Mesenchymal stem cell (in vitro differentiated cells and primary cell): ENCODE data around the gene SYNRG.

Experiments used
- DNase-seq: peaks from one replicate; pipeline ENCODE4 v3.0.0-alpha.2; 2013
- H2AFZ ChIP-seq: one replicate; pipeline ENCODE4 v1.6.1; 2013; ENCODE audit warnings: low read depth, mild to moderate bottlenecking, control low read depth, inconsistent platforms, low read length, moderate library complexity
- H2AK5ac ChIP-seq: 2 replicates; pipeline ENCODE4 v1.6.1; 2013; ENCODE audit warnings: low read length, moderate library complexity, mild to moderate bottlenecking, inconsistent platforms; ENCODE audit not compliant: severe bottlenecking
- H2BK120ac ChIP-seq: one replicate; pipeline ENCODE4 v1.6.1; 2013; ENCODE audit warnings: low read depth, mild to moderate bottlenecking, inconsistent platforms, low read length, moderate library complexity
- H2BK12ac ChIP-seq, 2 experiments: one replicate each; pipeline ENCODE4 v1.6.1; 2013; ENCODE audit warnings: inconsistent platforms in 2 of 2, low read length in 2 of 2, mild to moderate bottlenecking in 2 of 2, moderate library complexity in 2 of 2, control low read depth in 1 of 2
- H2BK15ac ChIP-seq: one replicate; pipeline ENCODE4 v1.6.1; 2013; ENCODE audit warnings: mild to moderate bottlenecking, low read depth, inconsistent platforms; ENCODE audit not compliant: poor library complexity, severe bottlenecking
- H2BK5ac ChIP-seq: 2 replicates; pipeline ENCODE4 v1.6.1; 2013; ENCODE audit warnings: low read depth, mild to moderate bottlenecking, low read length, control low read depth, inconsistent platforms; ENCODE audit not compliant: poor library complexity, severe bottlenecking
- H3K14ac ChIP-seq, 2 experiments: one replicate each; pipeline ENCODE4 v1.6.1; 2013; ENCODE audit warnings: inconsistent platforms in 2 of 2, low read length in 2 of 2, control low read depth in 1 of 2, mild to moderate bottlenecking in 1 of 2, moderate library complexity in 1 of 2
- H3K18ac ChIP-seq, 2 experiments: one replicate each; pipeline ENCODE4 v1.6.1; 2013; ENCODE audit warnings: inconsistent platforms in 2 of 2, low read length in 2 of 2, control low read depth in 1 of 2, low read depth in 1 of 2, mild to moderate bottlenecking in 1 of 2
- H3K23ac ChIP-seq, 2 experiments: one replicate each; pipeline ENCODE4 v1.6.1; 2013; ENCODE audit warnings: inconsistent platforms in 2 of 2, low read length in 2 of 2, mild to moderate bottlenecking in 2 of 2, moderate library complexity in 2 of 2, control low read depth in 1 of 2
- H3K27ac ChIP-seq: 2 replicates; pipeline ENCODE4 v1.5.1; 2013; ENCODE audit warnings: mild to moderate bottlenecking, moderate library complexity, low read length, control low read depth, inconsistent platforms; ENCODE audit not compliant: poor library complexity, severe bottlenecking
- H3K27me3 ChIP-seq, 2 experiments: 2 replicates each; pipeline versions ENCODE4 v1.6.1 to v1.7.0; 2013; ENCODE audit warnings: low read length in 2 of 2, mild to moderate bottlenecking in 2 of 2, moderate library complexity in 2 of 2, control low read depth in 1 of 2, inconsistent platforms in 1 of 2; ENCODE audit not compliant: control insufficient read depth in 1 of 2, insufficient read depth in 1 of 2
- H3K36me3 ChIP-seq, 2 experiments: 2 replicates each; pipeline versions ENCODE4 v1.6.1 to v1.7.0; 2013; ENCODE audit warnings: low read length in 2 of 2, control low read depth in 1 of 2, inconsistent platforms in 1 of 2, low read depth in 1 of 2, mild to moderate bottlenecking in 1 of 2; ENCODE audit not compliant: insufficient read depth in 2 of 2, control insufficient read depth in 1 of 2
- H3K4ac ChIP-seq, 2 experiments: one replicate each; pipeline ENCODE4 v1.6.1; 2013; ENCODE audit warnings: inconsistent platforms in 2 of 2, low read length in 2 of 2, mild to moderate bottlenecking in 2 of 2, moderate library complexity in 2 of 2, control low read depth in 1 of 2, low read depth in 1 of 2
- H3K4me1 ChIP-seq: 2 replicates; pipeline ENCODE4 v1.6.1; 2013; ENCODE audit warnings: low read depth, low read length, control low read depth; ENCODE audit not compliant: control insufficient read depth, insufficient read depth
- H3K4me2 ChIP-seq: 2 replicates; pipeline ENCODE4 v1.6.1; 2013; ENCODE audit warnings: low read length, mild to moderate bottlenecking, inconsistent platforms; ENCODE audit not compliant: poor library complexity, severe bottlenecking
- H3K4me3 ChIP-seq, 2 experiments: 2 replicates each; pipeline versions ENCODE4 v1.5.1 to v1.7.0; 2013; ENCODE audit warnings: low read length in 2 of 2, mild to moderate bottlenecking in 2 of 2, control low read depth in 1 of 2, low read depth in 1 of 2; ENCODE audit not compliant: insufficient read depth in 1 of 2
- H3K79me1 ChIP-seq: replicated peaks from 2 replicates; pipeline ENCODE4 v1.6.1; 2013; ENCODE audit warnings: mild to moderate bottlenecking, control low read depth, low read length, inconsistent platforms; ENCODE audit not compliant: poor library complexity, severe bottlenecking
- H3K9ac ChIP-seq: 2 replicates; pipeline ENCODE4 v1.7.0; 2013; ENCODE audit warnings: mild to moderate bottlenecking, low read length, moderate library complexity
- H3K9me3 ChIP-seq: 2 replicates; pipeline ENCODE4 v1.7.0; 2013; ENCODE audit warnings: mild to moderate bottlenecking, low read length; ENCODE audit not compliant: control insufficient read depth
- H4K8ac ChIP-seq: one replicate; pipeline ENCODE4 v1.6.1; 2013; ENCODE audit warnings: inconsistent platforms, mild to moderate bottlenecking, low read length, moderate library complexity
- H4K91ac ChIP-seq: one replicate; pipeline ENCODE4 v1.6.1; 2013; ENCODE audit warnings: mild to moderate bottlenecking, low read length, inconsistent platforms
- WGBS: methylation state at CpG from one replicate; pipeline ENCODE4 v1.1.7; 2013; ENCODE audit warnings: mixed read lengths; 5-methylcytosine and 5-hydroxymethylcytosine counted together

Gene SYNRG

DNA sequence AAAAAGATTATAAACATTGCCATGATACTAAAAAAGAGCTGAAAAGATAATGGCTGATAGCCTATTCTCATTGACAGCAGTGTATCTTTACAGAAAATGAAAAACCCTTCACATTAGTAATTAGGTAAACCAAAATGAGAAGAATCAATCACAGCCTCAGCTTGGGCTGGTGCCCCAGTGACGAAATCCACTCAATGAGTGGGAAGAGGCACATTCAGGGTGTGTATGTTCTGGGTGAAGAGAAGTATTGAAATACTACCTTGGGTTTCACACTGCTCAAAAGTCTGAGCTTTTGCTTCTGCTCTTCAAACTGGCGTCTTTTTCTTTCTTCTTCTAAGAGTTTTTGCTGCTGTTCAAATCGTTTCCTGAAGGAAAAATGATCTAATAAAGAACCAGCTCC lies 24.2 kb downstream of the SYNRG start:
- H2BK12ac ChIP-seq = no peak overlapping the region
- WGBS = 95% methylated on average over 2 of the region's 3 CpGs
- no peak overlapping the region for H3K18ac ChIP-seq
- H3K9ac ChIP-seq = no peak overlapping the region
- peaks cover 28 to 83% of the 10 kb centered on the region in 2 experiments for H3K36me3 ChIP-seq
- no peak overlapping the region for H2AK5ac ChIP-seq
- H3K9me3 ChIP-seq = no peaks in the 10 kb centered on the region
- no peak overlapping the region for H2AFZ ChIP-seq
- H2BK15ac ChIP-seq = no peak overlapping the region
- H3K4me2 ChIP-seq = no peak overlapping the region
- no peak overlapping the region for H3K14ac ChIP-seq
- no peak overlapping the region for H3K4me3 ChIP-seq
- no peak overlapping the region for H3K4ac ChIP-seq
- no peak overlapping the region for H2BK120ac ChIP-seq
- no peak overlapping the region for H3K27ac ChIP-seq
- H4K91ac ChIP-seq = no peak overlapping the region
- H3K27me3 ChIP-seq = no peaks in the 10 kb centered on the region
- H4K8ac ChIP-seq = no peak overlapping the region
- H2BK5ac ChIP-seq = no peak overlapping the region
- no peak overlapping the region for H3K23ac ChIP-seq
- DNase-seq = no peak
- H3K79me1 ChIP-seq = peaks cover 10% of the 10 kb centered on the region
- no peaks in the 10 kb centered on the region for H3K4me1 ChIP-seq

DNA sequence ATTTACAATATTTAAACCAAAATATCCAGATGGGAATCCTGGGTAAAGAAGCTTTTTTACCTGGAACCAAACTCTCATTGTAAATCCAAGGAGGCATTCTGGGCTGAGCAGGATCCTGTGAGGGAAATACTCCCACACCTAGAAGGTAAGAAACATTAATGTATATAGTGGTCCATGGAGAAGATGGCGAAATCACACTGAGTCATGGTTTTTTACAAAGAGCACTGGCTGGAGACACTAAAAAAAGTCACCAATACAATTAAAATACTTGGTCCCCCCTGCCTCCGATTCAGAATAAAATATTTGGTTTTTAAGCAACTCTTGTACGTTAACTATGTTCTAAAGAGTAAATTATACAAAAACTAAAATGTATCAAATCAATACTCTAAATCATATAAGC lies 32.9 kb downstream of the SYNRG start:
- Histone ChIP-seq H3K4me3 (no peak overlapping the region), H2BK12ac (no peak overlapping the region), H2AK5ac (no peak overlapping the region), H3K9ac (no peak overlapping the region), H3K27me3 (no peaks in the 10 kb centered on the region), H4K8ac (no peak overlapping the region), H3K18ac (no peak overlapping the region), H2BK120ac (no peak overlapping the region), H3K36me3 (peaks cover 26 to 93% of the 10 kb centered on the region in 2 experiments), H4K91ac (no peak overlapping the region), H3K23ac (no peak overlapping the region), H2BK5ac (no peak overlapping the region), H2AFZ (no peak overlapping the region), H2BK15ac (no peak overlapping the region), H3K4me2 (no peak overlapping the region), H3K14ac (no peak overlapping the region), H3K4ac (no peak overlapping the region), H3K9me3 (peaks cover 7% of the 10 kb centered on the region), H3K4me1 (no peaks in the 10 kb centered on the region), H3K79me1 (peaks cover 11% of the 10 kb centered on the region), H3K27ac (no peak overlapping the region)
- DNase-seq = peak; percentile 30
- WGBS = no CpG with 5 or more reads among the region's 3 CpGs

DNA sequence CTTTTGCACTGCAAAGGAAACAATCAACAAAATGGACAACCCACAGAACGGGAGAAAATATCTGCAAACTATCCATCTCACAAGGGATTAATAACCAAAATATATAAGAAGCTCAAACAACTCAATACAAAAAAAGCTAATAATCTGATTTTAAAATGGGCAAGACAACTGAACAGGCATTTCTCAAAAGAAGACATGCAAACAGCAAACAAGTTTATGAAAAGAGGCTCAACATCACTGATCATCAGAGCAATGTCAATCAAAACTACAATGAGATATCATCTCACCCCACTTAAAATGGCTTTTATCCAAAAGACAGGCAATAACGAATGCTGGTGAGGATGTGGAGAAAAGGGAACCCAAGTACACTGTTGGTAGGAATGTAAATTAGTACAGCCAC lies 34.8 kb downstream of the SYNRG start:
- DNase-seq = no peak
- Histone ChIP-seq H3K36me3 (peaks cover 21 to 93% of the 10 kb centered on the region in 2 experiments), H2BK12ac (no peak overlapping the region), H3K18ac (no peak overlapping the region), H3K14ac (no peak overlapping the region), H3K27ac (no peak overlapping the region), H2BK5ac (no peak overlapping the region), H3K9me3 (peaks cover 7% of the 10 kb centered on the region), H4K8ac (no peak overlapping the region), H3K23ac (no peak overlapping the region), H3K27me3 (no peaks in the 10 kb centered on the region), H2AK5ac (no peak overlapping the region), H3K79me1 (peaks cover 13% of the 10 kb centered on the region), H2AFZ (no peak overlapping the region), H3K4me1 (peaks cover 1% of the 10 kb centered on the region), H2BK15ac (no peak overlapping the region), H2BK120ac (no peak overlapping the region), H3K9ac (no peak overlapping the region), H3K4me3 (no peak overlapping the region), H3K4ac (no peak overlapping the region), H4K91ac (no peak overlapping the region), H3K4me2 (no peak overlapping the region)
- WGBS = 92% methylated on average over 1 of the region's 2 CpGs

DNA sequence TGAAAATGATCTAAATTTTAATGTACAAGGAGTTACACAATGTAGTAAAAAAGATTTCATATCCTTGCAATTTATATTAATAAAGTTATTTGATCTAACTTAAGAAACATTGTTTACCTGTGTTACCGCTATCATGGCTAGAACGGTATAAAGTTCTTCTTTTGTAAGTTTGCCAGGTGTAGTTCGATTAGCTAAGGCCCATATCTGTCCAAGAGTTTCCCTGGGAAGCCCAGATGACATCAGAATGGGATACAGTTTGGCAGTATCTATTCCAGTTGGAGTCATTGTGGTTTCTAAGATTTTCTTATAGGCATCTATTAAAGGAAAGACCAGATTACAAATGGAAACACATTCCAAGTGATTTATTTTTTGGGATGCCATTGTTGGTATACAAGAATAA lies 37.5 kb downstream of the SYNRG start:
- Histone ChIP-seq H2BK5ac (no peak overlapping the region), H4K8ac (no peak overlapping the region), H3K4me3 (no peak overlapping the region), H3K18ac (no peak overlapping the region), H3K4ac (no peak overlapping the region), H3K4me1 (peaks cover 1% of the 10 kb centered on the region), H2BK120ac (no peak overlapping the region), H2AFZ (no peak overlapping the region), H3K9ac (no peak overlapping the region), H3K27ac (no peak overlapping the region), H3K14ac (no peak overlapping the region), H2BK12ac (no peak overlapping the region), H3K23ac (no peak overlapping the region), H3K79me1 (peaks cover 10% of the 10 kb centered on the region), H2BK15ac (no peak overlapping the region), H3K27me3 (no peaks in the 10 kb centered on the region), H3K4me2 (no peak overlapping the region), H2AK5ac (no peak overlapping the region), H3K9me3 (peaks cover 7% of the 10 kb centered on the region), H4K91ac (no peak overlapping the region), H3K36me3 (peaks cover 24 to 95% of the 10 kb centered on the region in 2 experiments)
- 99% methylated on average over 3 of the region's 3 CpGs for WGBS
- no peak for DNase-seq
